GM23338 (cell line): ENCODE data around the gene CLNK. TPM values are rescaled to one million over a fixed set of nuclear protein-coding genes. Genes with fewer than 3 reads are reported as not detected.

Experiments used
- ATAC-seq: fragments of 200-7000 bp; cut with Tn5 transposase; 3 replicates; pipeline ENCODE4 v1.9.1; 2020
- DNase-seq: peaks from one replicate; pipeline ENCODE4 v3.0.0-alpha.2; 2015; ENCODE audit warnings: low spot score
- H2AFZ ChIP-seq: fragments of 200-600 bp; sonication (generic); 2 replicates; pipeline ENCODE4 v1.8.0; 2016; ENCODE audit warnings: antibody characterized with exemption, mild to moderate bottlenecking, moderate library complexity
- H3F3A ChIP-seq: fragments of 200-600 bp; sonication (generic); replicated peaks from 2 replicates; pipeline ENCODE4 v1.8.0; 2017; ENCODE audit warnings: antibody characterized with exemption, mixed run types, low read depth
- H3K27ac ChIP-seq: fragments of 200-600 bp; sonication (generic); 2 replicates; pipeline ENCODE4 v1.6.1; 2016; ENCODE audit warnings: low read depth
- H3K27me3 ChIP-seq: fragments of 200-600 bp; sonication (generic); 2 replicates; pipeline ENCODE4 v1.8.0; 2016; ENCODE audit warnings: mild to moderate bottlenecking, mixed run types, moderate library complexity; ENCODE audit not compliant: insufficient read depth
- H3K36me3 ChIP-seq: fragments of 200-600 bp; sonication (generic); 2 replicates; pipeline ENCODE4 v1.8.0; 2016; ENCODE audit warnings: mild to moderate bottlenecking; ENCODE audit not compliant: insufficient read depth
- H3K4me1 ChIP-seq: fragments of 200-600 bp; sonication (generic); 2 replicates; pipeline ENCODE4 v1.8.0; 2016; ENCODE audit warnings: mild to moderate bottlenecking, moderate library complexity; ENCODE audit not compliant: insufficient read depth
- H3K4me2 ChIP-seq: fragments of 200-600 bp; sonication (generic); 2 replicates; pipeline ENCODE4 v1.7.1; 2017; ENCODE audit warnings: mixed run types
- H3K4me3 ChIP-seq: fragments of 200-600 bp; sonication (generic); 2 replicates; pipeline ENCODE4 v1.6.1; 2016; ENCODE audit warnings: mixed run types
- H3K79me2 ChIP-seq: fragments of 200-600 bp; sonication (generic); replicated peaks from 2 replicates; pipeline ENCODE4 v1.8.0; 2017; ENCODE audit warnings: mild to moderate bottlenecking; ENCODE audit not compliant: insufficient read depth
- H3K9me2 ChIP-seq: fragments of 200-600 bp; sonication (generic); 2 replicates; pipeline ENCODE4 v1.8.0; 2017; ENCODE audit not compliant: insufficient read depth
- H4K20me1 ChIP-seq: fragments of 200-600 bp; sonication (generic); replicated peaks from 2 replicates; pipeline ENCODE4 v1.8.0; 2017; ENCODE audit warnings: mild to moderate bottlenecking; ENCODE audit not compliant: insufficient read depth
- H3K27ac Mint-ChIP-seq: 2 replicates; pipeline ENCODE4 v1.8.0; 2020; ENCODE audit warnings: inconsistent platforms, mild to moderate bottlenecking, moderate library complexity, mixed read lengths
- H3K27me3 Mint-ChIP-seq: 3 replicates; pipeline ENCODE4 v1.8.0; 2022; ENCODE audit warnings: low read depth, mild to moderate bottlenecking, moderate library complexity, mixed read lengths, inconsistent platforms; ENCODE audit not compliant: insufficient read depth, poor library complexity
- H3K36me3 Mint-ChIP-seq: 3 replicates; pipeline ENCODE4 v1.8.0; 2021; ENCODE audit warnings: low read depth, mild to moderate bottlenecking, inconsistent platforms, moderate library complexity, mixed read lengths
- H3K4me1 Mint-ChIP-seq: 3 replicates; pipeline ENCODE4 v1.8.0; 2020; ENCODE audit warnings: mild to moderate bottlenecking, inconsistent platforms, mixed read lengths
- H3K4me3 Mint-ChIP-seq: 3 replicates; pipeline ENCODE4 v1.8.0; 2021; ENCODE audit warnings: moderate library complexity, mild to moderate bottlenecking, inconsistent platforms, mixed read lengths
- H3K9me3 Mint-ChIP-seq: 3 replicates; pipeline ENCODE4 v1.8.0; 2020; ENCODE audit warnings: moderate library complexity, mild to moderate bottlenecking, inconsistent platforms, mixed read lengths
- NANOG ChIP-seq: IDR thresholded peaks from 2 replicates; pipeline ENCODE4 v1.6.1; 2016; ENCODE audit warnings: antibody characterized with exemption, borderline replicate concordance
- ZNF114 ChIP-seq: fragments of 250-450 bp; sonication (Bioruptor Pico); IDR thresholded peaks from 2 replicates; pipeline ENCODE4 v1.5.0; 2020; ENCODE audit warnings: mild to moderate bottlenecking, moderate library complexity
- polyA plus RNA-seq: library from polyadenylated mRNA; unstranded; fragments of >200 nt; fragmentation: Nextera tagmentation; extraction: Ambion mirVana; gene quantifications from 2 replicates; pipeline ENCODE4 v1.2.1, GENCODE V29; 2016
- total RNA-seq: library from RNA; depleted of rRNA; stranded (reverse); fragments of >200 nt; shearing (Covaris generic); gene quantifications from 2 replicates; pipeline ENCODE4 v1.2.3, GENCODE V29; 2014
- TF ChIP-seq, protein P1 (sequence below): fragments of 250-450 bp; sonication (Bioruptor Pico); IDR thresholded peaks from 2 replicates; pipeline ENCODE4 v1.5.0; 2020; ENCODE audit warnings: mild to moderate bottlenecking, moderate library complexity
- TF ChIP-seq, protein P2 (sequence below), 2 experiments: fragments of 200-600 bp in 1 of 2; sonication (generic) in 1 of 2; conservative IDR thresholded peaks; 2 replicates each; pipeline versions ENCODE4 v1.5.1 to v1.6.1; 2016 to 2017; ENCODE audit warnings: antibody characterized with exemption in 2 of 2, low read depth in 2 of 2, mild to moderate bottlenecking in 2 of 2, moderate library complexity in 1 of 2

Gene CLNK
- total and polyA plus RNA-seq, 2 experiments from 2014 or later, result not detected

DNA sequence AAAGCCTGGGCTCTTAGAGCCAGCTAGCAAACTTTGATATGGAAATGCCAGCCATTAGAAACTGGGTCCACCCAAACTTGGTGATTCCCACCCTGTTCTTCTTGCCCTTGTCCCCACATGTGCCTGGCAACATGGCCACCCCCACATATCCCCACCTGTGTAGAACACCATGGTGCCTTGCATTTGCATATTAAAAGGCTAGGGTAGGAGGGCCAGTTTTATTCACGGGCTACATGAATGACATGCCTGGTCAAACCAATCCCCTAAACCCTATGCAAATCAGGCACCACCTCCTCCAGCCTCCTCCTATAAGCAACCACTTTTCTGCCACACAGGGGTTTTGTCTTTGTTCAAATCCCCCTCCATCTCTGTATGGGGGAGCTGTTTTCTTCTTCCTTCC lies 104.9 kb downstream of the CLNK start (continued):
- TF ChIP-seq, protein P1, sequence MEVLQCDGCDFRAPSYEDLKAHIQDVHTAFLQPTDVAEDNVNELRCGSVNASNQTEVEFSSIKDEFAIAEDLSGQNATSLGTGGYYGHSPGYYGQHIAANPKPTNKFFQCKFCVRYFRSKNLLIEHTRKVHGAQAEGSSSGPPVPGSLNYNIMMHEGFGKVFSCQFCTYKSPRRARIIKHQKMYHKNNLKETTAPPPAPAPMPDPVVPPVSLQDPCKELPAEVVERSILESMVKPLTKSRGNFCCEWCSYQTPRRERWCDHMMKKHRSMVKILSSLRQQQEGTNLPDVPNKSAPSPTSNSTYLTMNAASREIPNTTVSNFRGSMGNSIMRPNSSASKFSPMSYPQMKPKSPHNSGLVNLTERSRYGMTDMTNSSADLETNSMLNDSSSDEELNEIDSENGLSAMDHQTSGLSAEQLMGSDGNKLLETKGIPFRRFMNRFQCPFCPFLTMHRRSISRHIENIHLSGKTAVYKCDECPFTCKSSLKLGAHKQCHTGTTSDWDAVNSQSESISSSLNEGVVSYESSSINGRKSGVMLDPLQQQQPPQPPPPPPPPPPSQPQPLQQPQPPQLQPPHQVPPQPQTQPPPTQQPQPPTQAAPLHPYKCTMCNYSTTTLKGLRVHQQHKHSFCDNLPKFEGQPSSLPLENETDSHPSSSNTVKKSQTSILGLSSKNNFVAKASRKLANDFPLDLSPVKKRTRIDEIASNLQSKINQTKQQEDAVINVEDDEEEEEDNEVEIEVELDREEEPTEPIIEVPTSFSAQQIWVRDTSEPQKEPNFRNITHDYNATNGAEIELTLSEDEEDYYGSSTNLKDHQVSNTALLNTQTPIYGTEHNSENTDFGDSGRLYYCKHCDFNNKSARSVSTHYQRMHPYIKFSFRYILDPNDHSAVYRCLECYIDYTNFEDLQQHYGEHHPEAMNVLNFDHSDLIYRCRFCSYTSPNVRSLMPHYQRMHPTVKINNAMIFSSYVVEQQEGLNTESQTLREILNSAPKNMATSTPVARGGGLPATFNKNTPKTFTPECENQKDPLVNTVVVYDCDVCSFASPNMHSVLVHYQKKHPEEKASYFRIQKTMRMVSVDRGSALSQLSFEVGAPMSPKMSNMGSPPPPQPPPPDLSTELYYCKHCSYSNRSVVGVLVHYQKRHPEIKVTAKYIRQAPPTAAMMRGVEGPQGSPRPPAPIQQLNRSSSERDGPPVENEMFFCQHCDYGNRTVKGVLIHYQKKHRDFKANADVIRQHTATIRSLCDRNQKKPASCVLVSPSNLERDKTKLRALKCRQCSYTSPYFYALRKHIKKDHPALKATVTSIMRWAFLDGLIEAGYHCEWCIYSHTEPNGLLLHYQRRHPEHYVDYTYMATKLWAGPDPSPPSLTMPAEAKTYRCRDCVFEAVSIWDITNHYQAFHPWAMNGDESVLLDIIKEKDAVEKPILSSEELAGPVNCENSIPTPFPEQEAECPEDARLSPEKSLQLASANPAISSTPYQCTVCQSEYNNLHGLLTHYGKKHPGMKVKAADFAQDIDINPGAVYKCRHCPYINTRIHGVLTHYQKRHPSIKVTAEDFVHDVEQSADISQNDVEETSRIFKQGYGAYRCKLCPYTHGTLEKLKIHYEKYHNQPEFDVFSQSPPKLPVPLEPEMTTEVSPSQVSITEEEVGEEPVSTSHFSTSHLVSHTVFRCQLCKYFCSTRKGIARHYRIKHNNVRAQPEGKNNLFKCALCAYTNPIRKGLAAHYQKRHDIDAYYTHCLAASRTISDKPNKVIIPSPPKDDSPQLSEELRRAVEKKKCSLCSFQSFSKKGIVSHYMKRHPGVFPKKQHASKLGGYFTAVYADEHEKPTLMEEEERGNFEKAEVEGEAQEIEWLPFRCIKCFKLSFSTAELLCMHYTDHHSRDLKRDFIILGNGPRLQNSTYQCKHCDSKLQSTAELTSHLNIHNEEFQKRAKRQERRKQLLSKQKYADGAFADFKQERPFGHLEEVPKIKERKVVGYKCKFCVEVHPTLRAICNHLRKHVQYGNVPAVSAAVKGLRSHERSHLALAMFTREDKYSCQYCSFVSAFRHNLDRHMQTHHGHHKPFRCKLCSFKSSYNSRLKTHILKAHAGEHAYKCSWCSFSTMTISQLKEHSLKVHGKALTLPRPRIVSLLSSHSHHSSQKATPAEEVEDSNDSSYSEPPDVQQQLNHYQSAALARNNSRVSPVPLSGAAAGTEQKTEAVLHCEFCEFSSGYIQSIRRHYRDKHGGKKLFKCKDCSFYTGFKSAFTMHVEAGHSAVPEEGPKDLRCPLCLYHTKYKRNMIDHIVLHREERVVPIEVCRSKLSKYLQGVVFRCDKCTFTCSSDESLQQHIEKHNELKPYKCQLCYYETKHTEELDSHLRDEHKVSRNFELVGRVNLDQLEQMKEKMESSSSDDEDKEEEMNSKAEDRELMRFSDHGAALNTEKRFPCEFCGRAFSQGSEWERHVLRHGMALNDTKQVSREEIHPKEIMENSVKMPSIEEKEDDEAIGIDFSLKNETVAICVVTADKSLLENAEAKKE (CRISPR knock-in tag), result no peak
- no peak for TF ChIP-seq NANOG
- TF ChIP-seq, protein P2, sequence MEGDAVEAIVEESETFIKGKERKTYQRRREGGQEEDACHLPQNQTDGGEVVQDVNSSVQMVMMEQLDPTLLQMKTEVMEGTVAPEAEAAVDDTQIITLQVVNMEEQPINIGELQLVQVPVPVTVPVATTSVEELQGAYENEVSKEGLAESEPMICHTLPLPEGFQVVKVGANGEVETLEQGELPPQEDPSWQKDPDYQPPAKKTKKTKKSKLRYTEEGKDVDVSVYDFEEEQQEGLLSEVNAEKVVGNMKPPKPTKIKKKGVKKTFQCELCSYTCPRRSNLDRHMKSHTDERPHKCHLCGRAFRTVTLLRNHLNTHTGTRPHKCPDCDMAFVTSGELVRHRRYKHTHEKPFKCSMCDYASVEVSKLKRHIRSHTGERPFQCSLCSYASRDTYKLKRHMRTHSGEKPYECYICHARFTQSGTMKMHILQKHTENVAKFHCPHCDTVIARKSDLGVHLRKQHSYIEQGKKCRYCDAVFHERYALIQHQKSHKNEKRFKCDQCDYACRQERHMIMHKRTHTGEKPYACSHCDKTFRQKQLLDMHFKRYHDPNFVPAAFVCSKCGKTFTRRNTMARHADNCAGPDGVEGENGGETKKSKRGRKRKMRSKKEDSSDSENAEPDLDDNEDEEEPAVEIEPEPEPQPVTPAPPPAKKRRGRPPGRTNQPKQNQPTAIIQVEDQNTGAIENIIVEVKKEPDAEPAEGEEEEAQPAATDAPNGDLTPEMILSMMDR (conservative IDR thresholded peaks at IDR 0.05; ENCODE audit: low read depth in 2 of 2), result no peak

DNA sequence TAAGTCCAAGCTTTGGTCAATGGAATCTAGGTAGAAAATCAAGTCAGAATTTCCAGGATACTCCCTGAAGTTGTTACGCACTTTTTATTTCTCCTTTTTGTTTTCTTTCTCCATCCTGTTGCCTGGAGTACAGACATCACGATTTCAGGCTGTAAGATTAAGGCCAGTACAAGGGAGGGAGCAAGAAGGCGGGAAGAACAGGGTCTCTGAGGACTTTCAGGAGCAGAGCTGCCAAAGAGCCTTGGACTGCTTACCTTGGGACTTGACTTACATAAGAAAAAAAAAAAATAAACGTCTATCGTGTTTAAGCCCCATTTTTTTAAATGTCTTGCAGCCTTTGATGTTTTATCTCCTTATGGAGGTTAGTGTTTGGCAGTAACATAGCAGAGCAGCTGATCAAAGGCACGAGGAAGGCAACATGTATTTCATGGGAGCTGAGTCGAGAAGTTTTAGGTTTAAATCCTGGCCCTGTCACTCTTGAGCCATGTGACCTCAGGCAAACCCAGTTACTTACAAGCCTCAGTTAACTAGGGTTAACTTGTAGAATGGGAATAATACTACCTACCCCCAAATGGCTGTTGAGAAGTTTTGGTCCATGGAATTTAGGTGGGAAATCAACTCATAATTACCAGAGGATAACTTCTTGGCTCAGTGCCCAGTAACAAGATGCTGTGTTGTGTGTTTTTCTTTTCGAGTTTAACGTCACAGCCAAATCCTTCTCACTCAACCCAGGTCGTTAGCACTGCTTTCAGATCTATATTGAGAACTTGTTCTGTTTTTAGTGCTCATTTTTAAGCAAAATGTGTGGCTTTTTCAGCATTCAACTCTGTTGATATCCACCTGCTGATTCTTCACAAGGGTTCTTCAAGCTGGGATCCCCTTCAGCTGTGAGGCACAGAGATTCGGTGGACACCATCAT lies 106.8 kb downstream of the CLNK start:
- peaks cover 11% of the 10 kb centered on the region for H3K9me2 ChIP-seq
- H3K4me1 ChIP-seq, result peaks cover 16% of the 10 kb centered on the region; the same call in 1 of the 2 replicates
- H3K79me2 ChIP-seq, result no peaks in the 10 kb centered on the region
- H3K27me3 ChIP-seq, result no peaks in the 10 kb centered on the region
- H3K4me3 ChIP-seq, result no peak overlapping the region
- H3K4me2 ChIP-seq, result no peak overlapping the region
- DNase-seq (no peak), ATAC-seq (no peak)
- no peaks in the 10 kb centered on the region for H4K20me1 ChIP-seq
- no peak overlapping the region for H3K27ac Mint-ChIP-seq
- peaks cover 41% of the 10 kb centered on the region for H3K4me1 Mint-ChIP-seq
- no peaks in the 10 kb centered on the region for H3K36me3 ChIP-seq
- peaks cover 4% of the 10 kb centered on the region for H3K27me3 Mint-ChIP-seq
- no peak overlapping the region for H2AFZ ChIP-seq
- no peaks in the 10 kb centered on the region for H3F3A ChIP-seq
- no peak overlapping the region for H3K27ac ChIP-seq
- H3K9me3 Mint-ChIP-seq, result no peaks in the 10 kb centered on the region
- no peak overlapping the region for H3K4me3 Mint-ChIP-seq
- no peaks in the 10 kb centered on the region for H3K36me3 Mint-ChIP-seq
- TF ChIP-seq, protein P1 (CRISPR knock-in tag), result no peak
- no peak for TF ChIP-seq ZNF114 (CRISPR knock-in tag)
